HepG2 (cell line): ENCODE results near the gene HOXA11. TPM values are rescaled to one million over a fixed set of nuclear protein-coding genes. Genes with fewer than 3 reads are reported as not detected.

Source experiments
- ATAC-seq: fragments of 200-7000 bp; cut with Tn5 transposase; 3 replicates; pipeline ENCODE4 v1.9.1; 2020; ENCODE audit warnings: mild to moderate bottlenecking, moderate library complexity
- BruUV-seq: library from RNA; stranded (reverse); fragments of 400-500 nt; replicated peaks from 2 replicates; lab custom pipeline; 2021; lab: Mats Ljungman, UMichigan
- CTCF ChIA-PET: fragments of 300-600 bp; formaldehyde crosslinking; extraction: SDS; loops from one replicate; lab custom pipeline; 2021; ENCODE audit warnings: low total read pairs, inconsistent platforms, low intra/inter-chr PET ratio; lab: Yijun Ruan, JAX
- POLR2A ChIA-PET: fragments of 350-600 bp; sonication (Branson Sonifier 250); formaldehyde crosslinking; loops from one replicate; lab custom pipeline; 2020; ENCODE audit warnings: antibody characterized with exemption, inconsistent platforms; lab: Yijun Ruan, JAX
- DNase-seq: peaks from one replicate; pipeline ENCODE4 v3.0.0-alpha.2; 2015; ENCODE audit warnings: low spot score
- FAIRE-seq: peaks from 3 replicates; lab custom pipeline; 2011; peaks lifted over from hg19 to GRCh38; lab: Jason Lieb, UNC
- H2AFZ ChIP-seq: one replicate; pipeline ENCODE4 v1.6.1; 2011; ENCODE audit warnings: low read length, inconsistent platforms
- H3K27ac ChIP-seq: fragments of 300-600 bp; 3 replicates; pipeline ENCODE4 v1.8.0; 2011; ENCODE audit warnings: mixed run types, mild to moderate bottlenecking, mixed read lengths, low read length, inconsistent platforms; ENCODE audit not compliant: insufficient read depth; ENCODE audit errors: extremely low read length
- H3K27me3 ChIP-seq, 2 experiments: fragments of 200-600 bp in 1 of 2; 2 replicates in 1 of 2; 3 replicates in 1 of 2; pipeline versions ENCODE4 v1.6.0 to v1.8.0; 2011; ENCODE audit warnings: low read length in 2 of 2, mild to moderate bottlenecking in 2 of 2, moderate library complexity in 2 of 2, inconsistent platforms in 1 of 2; ENCODE audit not compliant: insufficient read depth in 2 of 2, control insufficient read depth in 1 of 2
- H3K36me3 ChIP-seq, 2 experiments: fragments of 200-600 bp in 1 of 2; replicated peaks in 1 of 2; 2 replicates in 1 of 2; 3 replicates in 1 of 2; pipeline versions ENCODE4 v1.5.1 to v1.8.0; 2011; ENCODE audit warnings: low read length in 2 of 2, inconsistent platforms in 1 of 2; ENCODE audit not compliant: insufficient read depth in 2 of 2, control insufficient read depth in 1 of 2
- H3K4me1 ChIP-seq: 2 replicates; pipeline ENCODE4 v1.5.1; 2012; ENCODE audit warnings: low read length, inconsistent platforms; ENCODE audit not compliant: insufficient read depth
- H3K4me2 ChIP-seq: 2 replicates; pipeline ENCODE4 v1.6.0; 2011; ENCODE audit warnings: low read depth, low read length, inconsistent platforms
- H3K4me3 ChIP-seq, 3 experiments: fragments of 200-600 bp in 1 of 3; sonication (generic), shearing (Covaris generic) in 1 of 3; replicated peaks in 1 of 3; 2 replicates each; pipeline ENCODE4 v1.5.1; 2011 to 2016; ENCODE audit warnings: low read length in 3 of 3, inconsistent platforms in 2 of 3, low read depth in 2 of 3, mild to moderate bottlenecking in 2 of 3, control low read depth in 1 of 3, mixed read lengths in 1 of 3; ENCODE audit not compliant: insufficient read depth in 1 of 3
- H3K79me2 ChIP-seq: one replicate; pipeline ENCODE4 v1.6.1; 2011; ENCODE audit warnings: low read length, inconsistent platforms; ENCODE audit not compliant: insufficient read depth
- H3K9ac ChIP-seq: 2 replicates; pipeline ENCODE4 v1.6.0; 2011; ENCODE audit warnings: mild to moderate bottlenecking, low read depth, low read length, inconsistent platforms; ENCODE audit not compliant: insufficient read depth
- H3K9me3 ChIP-seq: 2 replicates; pipeline ENCODE4 v1.5.1; 2012; ENCODE audit warnings: mild to moderate bottlenecking, low read length
- H4K20me1 ChIP-seq: 2 replicates; pipeline ENCODE4 v1.6.0; 2011; ENCODE audit warnings: inconsistent platforms, mild to moderate bottlenecking, low read length, moderate library complexity; ENCODE audit not compliant: insufficient read depth
- CREM ChIP-seq, 2 experiments: sonication (generic) in 1 of 2; formaldehyde crosslinking in 1 of 2; IDR thresholded peaks; 2 replicates each; pipeline versions ENCODE4 v1.4.0 to v1.6.1; 2016 to 2020; ENCODE audit warnings: antibody characterized with exemption in 1 of 2, mild to moderate bottlenecking in 1 of 2, missing genetic modification reagents in 1 of 2
- FOXK1 ChIP-seq: sonication (generic); formaldehyde crosslinking; IDR thresholded peaks from 2 replicates; pipeline ENCODE4 v1.4.0; 2020; ENCODE audit warnings: low read depth, missing genetic modification reagents, borderline replicate concordance
- IKZF4 ChIP-seq: sonication (generic); formaldehyde crosslinking; IDR thresholded peaks from 2 replicates; pipeline ENCODE4 v1.5.1; 2020; ENCODE audit warnings: borderline replicate concordance, mild to moderate bottlenecking, low read depth, missing genetic modification reagents; ENCODE audit errors: not compliant biosample characterization
- NCOR1 ChIP-seq: fragments of 200-600 bp; sonication (generic); IDR thresholded peaks from 2 replicates; pipeline ENCODE4 v1.7.0; 2017; ENCODE audit warnings: antibody characterized with exemption, low read length, borderline replicate concordance
- RAD21 ChIP-seq: fragments of 450-650 bp; formaldehyde crosslinking; IDR thresholded peaks from 2 replicates; pipeline ENCODE4 v1.5.0; 2020; ENCODE audit warnings: mild to moderate bottlenecking
- RARA ChIP-seq: IDR thresholded peaks from 2 replicates; pipeline ENCODE4 v1.6.1; 2016; ENCODE audit warnings: missing genetic modification reagents, missing compliant biosample characterization
- STAG1 ChIP-seq: sonication (generic); formaldehyde crosslinking; IDR thresholded peaks from 2 replicates; pipeline ENCODE4 v1.4.0; 2020; ENCODE audit warnings: missing genetic modification reagents
- XRCC5 ChIP-seq: fragments of 200-400 bp; formaldehyde crosslinking; optimal IDR thresholded peaks from 2 replicates; pipeline ENCODE3; 2017; ENCODE audit warnings: mild to moderate bottlenecking, low read length
- ZC3H13 ChIP-seq: sonication (generic); formaldehyde crosslinking; IDR thresholded peaks from 2 replicates; pipeline ENCODE4 v1.8.1; 2023; ENCODE audit warnings: mild to moderate bottlenecking, missing genetic modification reagents, moderate library complexity
- ZFP36L2 ChIP-seq: sonication (generic); formaldehyde crosslinking; IDR thresholded peaks from 2 replicates; pipeline ENCODE4 v1.4.0; 2020; ENCODE audit warnings: missing genetic modification reagents
- ZNF124 ChIP-seq: sonication (generic); formaldehyde crosslinking; IDR thresholded peaks from 2 replicates; pipeline ENCODE4 v1.4.0; 2020; ENCODE audit warnings: missing genetic modification reagents
- ZNF263 ChIP-seq: sonication (generic); formaldehyde crosslinking; IDR thresholded peaks from 2 replicates; pipeline ENCODE4 v1.4.0; 2020; ENCODE audit warnings: missing genetic modification reagents
- ZNF501 ChIP-seq: sonication (generic); formaldehyde crosslinking; IDR thresholded peaks from 2 replicates; pipeline ENCODE4 v1.5.1; 2020; ENCODE audit warnings: mild to moderate bottlenecking, moderate library complexity, missing genetic modification reagents
- WGBS: methylation state at CpG from one replicate; pipeline ENCODE4 v1.1.6; 2017; ENCODE audit warnings: low lambda C conversion rate; 5-methylcytosine and 5-hydroxymethylcytosine counted together
- in situ Hi-C: cut with HindIII; loops from 2 replicates; pipeline ENCODE4 v1.10.0; 2017; ENCODE audit warnings: low pct_unique_long_range_greater_than_20kb; ENCODE audit not compliant: extremely low pct_ligation_motif_present
- intact Hi-C: fragments of 100-400 bp; cut with micrococcal nuclease; formaldehyde crosslinking; loops from one replicate; pipeline ENCODE4 v1.10.0; 2022; ENCODE audit not compliant: unreplicated experiment
- polyA plus RNA-seq, 8 experiments: library from polyadenylated mRNA; depleted of rRNA in 3 of 8; stranded (reverse) in 7 of 8; unstranded in 1 of 8; fragments of >200 nt; fragmentation: Illumina TruSeq in 4 of 8; extraction: Trizol in 4 of 8; gene quantifications; 2 replicates each; pipeline versions ENCODE4 v1.2.1 to v1.2.3, GENCODE V29; 2011 to 2016; ENCODE audit warnings: low read depth in 4 of 8, missing spikeins in 1 of 8, mixed read lengths in 1 of 8; ENCODE audit not compliant: insufficient read depth in 1 of 8
- total RNA-seq, 5 experiments: library from RNA; depleted of rRNA; stranded (reverse); fragments of >200 nt; fragmentation: Illumina TruSeq; extraction: Trizol; gene quantifications; 2 replicates each; pipeline ENCODE4 v1.2.3, GENCODE V29; 2016; ENCODE audit warnings: low read depth in 1 of 5
- TF ChIP-seq, protein P1 (sequence below): sonication (generic); formaldehyde crosslinking; IDR thresholded peaks from 2 replicates; pipeline ENCODE4 v1.5.1; 2020; ENCODE audit warnings: mild to moderate bottlenecking, missing genetic modification reagents, moderate library complexity
- TF ChIP-seq, protein P2 (sequence below): sonication (generic); formaldehyde crosslinking; IDR thresholded peaks from 2 replicates; pipeline ENCODE4 v1.8.1; 2023; ENCODE audit warnings: mild to moderate bottlenecking, missing genetic modification reagents
- TF ChIP-seq, protein P3 (sequence below), 2 experiments: sonication (generic) in 1 of 2; formaldehyde crosslinking in 1 of 2; IDR thresholded peaks; 2 replicates each; pipeline versions ENCODE4 v1.4.0 to v1.6.1; 2018 to 2020; ENCODE audit warnings: missing genetic modification reagents in 2 of 2, borderline replicate concordance in 1 of 2, low read depth in 1 of 2, mild to moderate bottlenecking in 1 of 2, missing biosample characterization in 1 of 2

Gene HOXA11
- total and polyA plus RNA-seq, 2 of the 13 experiments (the other 11 are each of a cell fraction or from before 2014, with no cell fraction given), result not detected

DNA sequence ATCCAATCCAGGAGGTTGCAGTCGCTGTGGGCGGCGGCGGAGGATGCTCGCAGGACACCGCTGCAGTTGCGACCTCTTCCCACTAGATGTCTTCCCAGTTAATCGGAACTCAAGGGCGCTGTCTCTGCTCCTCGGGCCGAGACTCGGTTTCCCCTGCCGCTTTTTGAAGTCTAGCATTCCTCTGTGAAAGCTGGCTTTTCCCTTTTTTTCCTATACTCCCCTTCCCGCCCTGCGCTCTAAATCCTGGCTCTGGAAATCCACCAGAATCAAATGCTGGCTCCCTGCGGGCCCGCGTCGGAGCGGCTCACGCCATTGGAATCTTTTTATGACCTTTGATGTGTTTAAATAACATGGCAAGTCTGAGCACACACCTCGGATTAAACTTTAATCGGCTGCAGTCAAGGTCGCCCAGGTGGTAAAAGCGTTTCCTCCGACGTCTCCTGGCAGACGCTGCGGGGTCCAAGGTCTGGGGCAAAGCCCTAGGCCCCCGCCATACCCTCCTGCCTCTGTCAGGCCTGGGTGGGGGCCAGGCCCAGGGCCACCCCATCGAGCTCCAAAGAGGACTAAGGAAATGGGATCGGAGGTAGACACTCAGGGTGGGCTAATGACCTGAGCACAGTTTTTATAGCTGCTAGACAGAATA lies 25.5 kb upstream of the HOXA11 start:
- FAIRE-seq (no peak), DNase-seq (no peak), ATAC-seq (peak; percentile 74)
- Histone ChIP-seq H3K4me3 (peak overlapping the region; percentile 23 to 56 (median 51); a peak in 3 of 6 replicates), H3K27ac (no peak overlapping the region), H3K9ac (no peak overlapping the region), H3K36me3 (no peaks in the 10 kb centered on the region), H3K9me3 (no peaks in the 10 kb centered on the region), H2AFZ (no peak overlapping the region), H3K4me1 (peaks cover 15% of the 10 kb centered on the region), H3K79me2 (no peaks in the 10 kb centered on the region), H3K27me3 (peaks cover 0 to 80% of the 10 kb centered on the region in 2 experiments; a peak in 4 of 5 replicates), H4K20me1 (no peaks in the 10 kb centered on the region), H3K4me2 (peak overlapping the region; percentile 80)
- no TSS peak for BruUV-seq
- intact Hi-C loops, result loop anchor here (5.0 kb wide), 1 partner anchor 812 kb away; no protein-coding TSS in a partner anchor
- CTCF ChIA-PET, result interaction anchor here (2.2 kb wide), 1 partner anchor 710 kb away, joined by 14 read pairs; no protein-coding TSS in a partner anchor
- POLR2A ChIA-PET, result no interaction called here
- WGBS, result 2% methylated on average over 27 of the region's 32 CpGs
- in situ Hi-C loops, result no loop called here
- 0 out of 2 replicates have a peak, but pooled peaks have one; percentile 18 for TF ChIP-seq ZNF124 (CRISPR knock-in tag)
- TF ChIP-seq, protein P1, sequence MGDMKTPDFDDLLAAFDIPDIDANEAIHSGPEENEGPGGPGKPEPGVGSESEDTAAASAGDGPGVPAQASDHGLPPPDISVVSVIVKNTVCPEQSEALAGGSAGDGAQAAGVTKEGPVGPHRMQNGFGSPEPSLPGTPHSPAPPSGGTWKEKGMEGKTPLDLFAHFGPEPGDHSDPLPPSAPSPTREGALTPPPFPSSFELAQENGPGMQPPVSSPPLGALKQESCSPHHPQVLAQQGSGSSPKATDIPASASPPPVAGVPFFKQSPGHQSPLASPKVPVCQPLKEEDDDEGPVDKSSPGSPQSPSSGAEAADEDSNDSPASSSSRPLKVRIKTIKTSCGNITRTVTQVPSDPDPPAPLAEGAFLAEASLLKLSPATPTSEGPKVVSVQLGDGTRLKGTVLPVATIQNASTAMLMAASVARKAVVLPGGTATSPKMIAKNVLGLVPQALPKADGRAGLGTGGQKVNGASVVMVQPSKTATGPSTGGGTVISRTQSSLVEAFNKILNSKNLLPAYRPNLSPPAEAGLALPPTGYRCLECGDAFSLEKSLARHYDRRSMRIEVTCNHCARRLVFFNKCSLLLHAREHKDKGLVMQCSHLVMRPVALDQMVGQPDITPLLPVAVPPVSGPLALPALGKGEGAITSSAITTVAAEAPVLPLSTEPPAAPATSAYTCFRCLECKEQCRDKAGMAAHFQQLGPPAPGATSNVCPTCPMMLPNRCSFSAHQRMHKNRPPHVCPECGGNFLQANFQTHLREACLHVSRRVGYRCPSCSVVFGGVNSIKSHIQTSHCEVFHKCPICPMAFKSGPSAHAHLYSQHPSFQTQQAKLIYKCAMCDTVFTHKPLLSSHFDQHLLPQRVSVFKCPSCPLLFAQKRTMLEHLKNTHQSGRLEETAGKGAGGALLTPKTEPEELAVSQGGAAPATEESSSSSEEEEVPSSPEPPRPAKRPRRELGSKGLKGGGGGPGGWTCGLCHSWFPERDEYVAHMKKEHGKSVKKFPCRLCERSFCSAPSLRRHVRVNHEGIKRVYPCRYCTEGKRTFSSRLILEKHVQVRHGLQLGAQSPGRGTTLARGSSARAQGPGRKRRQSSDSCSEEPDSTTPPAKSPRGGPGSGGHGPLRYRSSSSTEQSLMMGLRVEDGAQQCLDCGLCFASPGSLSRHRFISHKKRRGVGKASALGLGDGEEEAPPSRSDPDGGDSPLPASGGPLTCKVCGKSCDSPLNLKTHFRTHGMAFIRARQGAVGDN (CRISPR knock-in tag), result peak; percentile 26
- peak; percentile 19 for TF ChIP-seq XRCC5
- TF ChIP-seq IKZF4 (CRISPR knock-in tag), result peak; percentile 41
- TF ChIP-seq RARA (CRISPR knock-in tag), result peak; percentile 21; the same call in 1 of the 2 replicates
- no peak for TF ChIP-seq ZFP36L2 (CRISPR knock-in tag)
- 0 out of 2 replicates have a peak, but pooled peaks have one; percentile 19 for TF ChIP-seq RAD21 (CRISPR knock-in tag)
- TF ChIP-seq ZNF501 (CRISPR knock-in tag), result peak; percentile 21; the same call in 1 of the 2 replicates
- TF ChIP-seq STAG1 (CRISPR knock-in tag), result peak; percentile 47
- TF ChIP-seq, protein P2, sequence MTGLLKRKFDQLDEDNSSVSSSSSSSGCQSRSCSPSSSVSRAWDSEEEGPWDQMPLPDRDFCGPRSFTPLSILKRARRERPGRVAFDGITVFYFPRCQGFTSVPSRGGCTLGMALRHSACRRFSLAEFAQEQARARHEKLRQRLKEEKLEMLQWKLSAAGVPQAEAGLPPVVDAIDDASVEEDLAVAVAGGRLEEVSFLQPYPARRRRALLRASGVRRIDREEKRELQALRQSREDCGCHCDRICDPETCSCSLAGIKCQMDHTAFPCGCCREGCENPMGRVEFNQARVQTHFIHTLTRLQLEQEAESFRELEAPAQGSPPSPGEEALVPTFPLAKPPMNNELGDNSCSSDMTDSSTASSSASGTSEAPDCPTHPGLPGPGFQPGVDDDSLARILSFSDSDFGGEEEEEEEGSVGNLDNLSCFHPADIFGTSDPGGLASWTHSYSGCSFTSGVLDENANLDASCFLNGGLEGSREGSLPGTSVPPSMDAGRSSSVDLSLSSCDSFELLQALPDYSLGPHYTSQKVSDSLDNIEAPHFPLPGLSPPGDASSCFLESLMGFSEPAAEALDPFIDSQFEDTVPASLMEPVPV (CRISPR knock-in tag), result no peak
- no peak for TF ChIP-seq ZC3H13 (CRISPR knock-in tag)
- TF ChIP-seq NCOR1, result no peak
- no peak for TF ChIP-seq CREM (IDR thresholded peaks at IDR 0.05)
- TF ChIP-seq CREM (CRISPR knock-in tag; IDR thresholded peaks at IDR 0.05), result no peak
- no peak for TF ChIP-seq FOXK1 (CRISPR knock-in tag)
- TF ChIP-seq, protein P3, sequence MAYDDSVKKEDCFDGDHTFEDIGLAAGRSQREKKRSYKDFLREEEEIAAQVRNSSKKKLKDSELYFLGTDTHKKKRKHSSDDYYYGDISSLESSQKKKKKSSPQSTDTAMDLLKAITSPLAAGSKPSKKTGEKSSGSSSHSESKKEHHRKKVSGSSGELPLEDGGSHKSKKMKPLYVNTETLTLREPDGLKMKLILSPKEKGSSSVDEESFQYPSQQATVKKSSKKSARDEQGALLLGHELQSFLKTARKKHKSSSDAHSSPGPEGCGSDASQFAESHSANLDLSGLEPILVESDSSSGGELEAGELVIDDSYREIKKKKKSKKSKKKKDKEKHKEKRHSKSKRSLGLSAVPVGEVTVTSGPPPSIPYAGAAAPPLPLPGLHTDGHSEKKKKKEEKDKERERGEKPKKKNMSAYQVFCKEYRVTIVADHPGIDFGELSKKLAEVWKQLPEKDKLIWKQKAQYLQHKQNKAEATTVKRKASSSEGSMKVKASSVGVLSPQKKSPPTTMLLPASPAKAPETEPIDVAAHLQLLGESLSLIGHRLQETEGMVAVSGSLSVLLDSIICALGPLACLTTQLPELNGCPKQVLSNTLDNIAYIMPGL (CRISPR knock-in tag; IDR thresholded peaks at IDR 0.05; ENCODE audit: borderline replicate concordance in 1 of 2, low read depth in 1 of 2), result 0 out of 4 replicates have a peak, but pooled peaks of 1 of the 2 experiments have one; percentile 35
- TF ChIP-seq ZNF263, result no peak
